Measurements from ENCODE around the gene SUMO3. TPM values are rescaled to one million over a fixed set of nuclear protein-coding genes. Genes with fewer than 3 reads are reported as not detected.

SUMO3 gene
- total RNA-seq, 5 donors from 2014 or later (not counting 1 experiment from before 2014, with no cell fraction given): 49.1 to 77.1 (median 53.7) TPM

DNA sequence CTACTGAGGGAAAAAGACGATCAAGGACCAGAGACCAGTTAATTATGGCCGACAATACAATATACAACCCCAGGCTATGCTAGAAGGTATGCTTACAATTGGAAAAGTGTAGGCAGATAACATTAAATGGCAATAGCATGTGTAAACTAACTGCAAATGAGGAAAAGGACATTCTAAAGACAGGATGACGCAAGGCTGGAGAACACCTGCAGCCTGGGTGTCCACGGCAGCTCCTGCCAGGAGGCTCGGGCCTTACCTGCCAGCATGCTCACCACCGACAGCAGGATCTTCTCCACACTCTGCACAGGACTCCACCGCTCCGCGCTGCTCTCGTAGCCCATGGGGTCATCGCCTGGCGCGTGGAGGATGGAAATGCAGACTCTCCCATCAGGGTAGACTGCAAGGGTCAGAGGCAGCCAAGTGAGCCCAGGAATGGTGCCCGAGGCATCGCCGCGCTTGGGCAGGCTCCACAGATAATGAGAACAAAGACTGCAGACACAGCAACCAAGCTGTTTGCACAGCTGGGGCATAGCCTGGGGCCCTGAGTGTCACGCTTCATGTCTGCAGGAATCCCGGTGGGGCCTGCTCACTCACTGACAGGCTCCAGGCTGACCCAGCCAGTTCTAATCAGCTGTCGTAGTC is 44.5 kb downstream of the SUMO3 start:
- Histone ChIP-seq H3K36me3 (ENCODE audit: control insufficient read depth in 2 of 2, extremely low read depth in 1 of 2, insufficient read depth in 1 of 2, low read length in 1 of 2) (peaks cover 3 to 70% of the 10 kb centered on the region in 2 donors), H3K4me1 (ENCODE audit: control insufficient read depth in 1 of 2, extremely low read depth in 1 of 2, insufficient read depth in 2 of 2, low read length in 2 of 2) (no peaks in the 10 kb centered on the region), H3K27me3 (replicated peaks in 1 of 2; ENCODE audit: control insufficient read depth in 2 of 2, extremely low read depth in 1 of 2, insufficient read depth in 2 of 2, low read length in 1 of 2) (no peaks in the 10 kb centered on the region), H3K27ac (ENCODE audit: low read length) (no peak overlapping the region), H3K4me3 (ENCODE audit: control insufficient read depth in 1 of 2, extremely low read depth in 1 of 2, low read length in 1 of 2) (no peak overlapping the region), H3K9me3 (no peaks in the 10 kb centered on the region)
- H3K27ac Mint-ChIP-seq: no peak overlapping the region
- H3K4me3 Mint-ChIP-seq: no peak overlapping the region
- CTCF ChIA-PET: no interaction called here
- WGBS (ENCODE audit: insufficient coverage): 98% methylated on average over 16 of the region's 20 CpGs
- no peak for ATAC-seq (replicated peaks in 1 of 4)
- no peaks in the 10 kb centered on the region for H3K27me3 Mint-ChIP-seq
- H3K36me3 Mint-ChIP-seq: peaks cover 66% of the 10 kb centered on the region
- H3K9me3 Mint-ChIP-seq: no peaks in the 10 kb centered on the region
- POLR2A ChIA-PET: no interaction called here
- no peak for DNase-seq
- peaks cover 0 to 3% (median 2%) of the 10 kb centered on the region in 3 donors for H3K4me1 Mint-ChIP-seq

DNA sequence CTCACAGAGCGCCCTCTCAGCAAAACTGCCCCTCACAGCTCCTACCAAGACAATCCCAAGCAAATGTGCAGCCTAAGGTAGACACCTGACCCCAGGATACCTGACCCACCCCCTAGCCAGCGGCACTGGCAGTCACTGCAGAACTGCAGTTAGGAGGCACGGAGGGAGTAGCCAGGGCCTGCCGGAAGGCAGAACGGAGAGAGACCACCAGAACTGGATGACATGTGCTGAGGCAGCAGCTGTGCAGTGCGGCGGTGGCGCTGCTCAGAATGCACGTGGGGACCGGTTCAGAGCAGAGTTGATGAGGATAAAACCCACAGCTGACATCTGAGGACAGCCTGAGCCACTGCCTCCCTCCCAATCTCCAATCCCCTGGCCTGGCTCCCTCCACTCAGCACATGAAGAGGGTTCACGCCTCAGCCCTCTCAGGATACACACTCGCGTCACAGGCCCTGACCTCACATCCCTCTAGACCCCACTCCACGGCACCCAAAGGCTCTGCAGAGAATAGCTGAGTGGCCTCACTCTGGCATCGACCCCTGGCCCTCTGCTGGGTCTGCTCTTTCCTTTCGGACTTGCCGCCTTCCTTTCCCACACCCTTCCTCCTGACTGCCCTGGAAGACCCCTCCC is 45.9 kb downstream of the SUMO3 start:
- WGBS (ENCODE audit: insufficient coverage): 96% methylated on average over 17 of the region's 17 CpGs
- H3K27ac ChIP-seq (ENCODE audit: low read length): no peak overlapping the region
- Mint-ChIP-seq H3K27ac (peak overlapping the region in 1 of 2 donors; percentile 19), H3K4me1 (peaks cover 0 to 2% (median 0%) of the 10 kb centered on the region in 3 donors), H3K27me3 (no peaks in the 10 kb centered on the region), H3K4me3 (no peak overlapping the region), H3K9me3 (no peaks in the 10 kb centered on the region), H3K36me3 (peaks cover 57% of the 10 kb centered on the region)
- H3K36me3 ChIP-seq (ENCODE audit: control insufficient read depth in 2 of 2, extremely low read depth in 1 of 2, insufficient read depth in 1 of 2, low read length in 1 of 2): peaks cover 3 to 63% of the 10 kb centered on the region in 2 donors
- CTCF ChIA-PET: interaction anchor here in 1 of 2 donors (0.6 kb wide), 1 partner anchor 262 kb away, joined by 3 read pairs; no protein-coding TSS in a partner anchor
- ATAC-seq (replicated peaks in 1 of 4) (no peak), DNase-seq (no peak)
- H3K4me3 ChIP-seq (ENCODE audit: control insufficient read depth in 1 of 2, extremely low read depth in 1 of 2, low read length in 1 of 2): no peak overlapping the region
- no peaks in the 10 kb centered on the region for H3K9me3 ChIP-seq
- POLR2A ChIA-PET: no interaction called here
- peaks cover 0 to under 1% of the 10 kb centered on the region in 2 experiments for H3K4me1 ChIP-seq (ENCODE audit: control insufficient read depth in 1 of 2, extremely low read depth in 1 of 2, insufficient read depth in 2 of 2, low read length in 2 of 2)
- no peaks in the 10 kb centered on the region for H3K27me3 ChIP-seq (replicated peaks in 1 of 2; ENCODE audit: control insufficient read depth in 2 of 2, extremely low read depth in 1 of 2, insufficient read depth in 2 of 2, low read length in 1 of 2)

DNA sequence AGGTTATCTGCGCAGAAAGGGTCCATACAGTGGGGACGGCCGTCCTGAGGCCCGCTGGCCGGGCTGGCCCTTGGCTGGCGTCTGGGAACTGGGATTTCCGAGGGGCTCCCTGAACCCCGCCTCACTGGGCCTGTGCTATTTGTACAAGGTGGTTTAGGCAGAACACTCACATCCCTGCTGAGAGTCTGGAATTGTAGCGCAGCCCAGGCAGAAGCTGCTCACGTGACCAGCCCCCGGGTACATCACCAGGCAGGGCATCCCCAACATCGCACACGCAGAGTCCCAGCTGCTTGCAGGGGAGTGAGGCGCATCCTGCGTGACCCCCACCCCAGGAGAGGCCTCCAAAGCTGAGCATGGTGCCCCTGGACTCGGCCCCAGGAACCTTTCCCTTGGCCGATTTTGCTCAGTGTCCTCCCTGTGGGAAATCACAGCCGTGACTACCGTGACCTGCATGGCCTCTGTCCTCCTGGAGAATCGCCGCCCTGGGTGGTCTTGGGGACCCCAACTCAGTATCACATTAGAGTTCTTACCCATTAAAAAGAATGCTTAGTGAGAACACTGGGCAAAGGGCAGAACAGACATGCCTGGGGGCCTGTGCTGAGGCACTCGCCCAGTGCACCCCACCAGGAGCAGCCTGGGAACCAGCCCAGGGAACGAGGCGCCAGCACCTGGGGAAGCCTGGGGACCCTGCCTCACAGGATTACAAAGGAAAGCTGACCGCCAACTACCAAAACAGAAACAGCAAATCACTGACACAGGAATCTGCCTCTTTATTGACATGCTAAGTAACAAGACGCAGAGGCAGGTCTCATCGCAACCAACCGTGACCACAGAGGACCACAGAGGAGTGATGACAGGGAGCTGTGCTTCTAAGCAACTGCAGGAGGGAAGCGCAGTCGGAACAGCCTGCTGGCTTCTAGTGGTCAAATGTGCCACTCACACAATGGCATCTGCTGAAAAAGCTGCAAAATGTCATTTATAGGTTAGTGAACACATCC is 49.7 kb downstream of the SUMO3 start:
- H3K4me1 Mint-ChIP-seq: peaks cover 11 to 17% (median 12%) of the 10 kb centered on the region in 3 donors
- Histone ChIP-seq H3K4me1 (ENCODE audit: control insufficient read depth in 1 of 2, extremely low read depth in 1 of 2, insufficient read depth in 2 of 2, low read length in 2 of 2) (peaks cover 0 to 27% of the 10 kb centered on the region in 2 experiments), H3K27ac (ENCODE audit: low read length) (no peak overlapping the region), H3K9me3 (no peaks in the 10 kb centered on the region), H3K36me3 (ENCODE audit: control insufficient read depth in 2 of 2, extremely low read depth in 1 of 2, insufficient read depth in 1 of 2, low read length in 1 of 2) (peaks cover 0 to 33% of the 10 kb centered on the region in 2 donors), H3K27me3 (replicated peaks in 1 of 2; ENCODE audit: control insufficient read depth in 2 of 2, extremely low read depth in 1 of 2, insufficient read depth in 2 of 2, low read length in 1 of 2) (no peaks in the 10 kb centered on the region), H3K4me3 (ENCODE audit: control insufficient read depth in 1 of 2, extremely low read depth in 1 of 2, low read length in 1 of 2) (no peak overlapping the region)
- no peak overlapping the region for H3K4me3 Mint-ChIP-seq
- H3K27ac Mint-ChIP-seq: no peak overlapping the region
- no peak for DNase-seq
- no peaks in the 10 kb centered on the region for H3K27me3 Mint-ChIP-seq
- CTCF ChIA-PET: no interaction called here
- POLR2A ChIA-PET: no interaction called here
- no peaks in the 10 kb centered on the region for H3K9me3 Mint-ChIP-seq
- peaks cover 36% of the 10 kb centered on the region for H3K36me3 Mint-ChIP-seq
- 96% methylated on average over 28 of the region's 30 CpGs for WGBS (ENCODE audit: insufficient coverage)
- no peak for ATAC-seq (replicated peaks in 1 of 4)

DNA sequence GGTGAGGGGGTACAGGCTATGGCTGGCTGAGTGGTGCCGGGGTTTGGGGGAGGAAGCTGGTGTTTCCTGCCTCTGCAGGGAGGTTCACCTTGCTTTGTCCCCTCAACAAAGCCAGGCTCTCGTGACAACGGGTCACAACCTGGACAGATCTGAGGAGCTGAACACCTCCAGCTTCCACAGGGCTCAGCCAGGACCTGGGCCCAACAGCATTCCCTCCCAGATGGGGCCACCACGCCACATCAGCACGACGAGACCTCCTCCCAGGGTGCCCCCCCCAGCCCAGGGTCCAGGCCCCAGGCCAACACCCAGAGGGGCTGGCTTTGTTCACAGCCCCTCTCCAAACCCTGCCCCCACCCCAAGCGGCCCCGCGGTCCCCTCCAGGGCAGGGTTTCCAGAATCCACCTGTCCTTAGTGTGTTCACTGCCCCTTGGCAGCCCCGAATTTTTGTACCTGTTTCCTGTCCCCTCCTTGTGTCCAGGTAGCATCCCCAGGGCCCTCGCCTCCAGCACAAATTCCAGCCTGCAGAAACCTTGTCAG is 51.0 kb downstream of the SUMO3 start:
- H3K27me3 Mint-ChIP-seq: no peaks in the 10 kb centered on the region
- ATAC-seq (replicated peaks in 1 of 4): no peak
- no peaks in the 10 kb centered on the region for H3K9me3 ChIP-seq

DNA sequence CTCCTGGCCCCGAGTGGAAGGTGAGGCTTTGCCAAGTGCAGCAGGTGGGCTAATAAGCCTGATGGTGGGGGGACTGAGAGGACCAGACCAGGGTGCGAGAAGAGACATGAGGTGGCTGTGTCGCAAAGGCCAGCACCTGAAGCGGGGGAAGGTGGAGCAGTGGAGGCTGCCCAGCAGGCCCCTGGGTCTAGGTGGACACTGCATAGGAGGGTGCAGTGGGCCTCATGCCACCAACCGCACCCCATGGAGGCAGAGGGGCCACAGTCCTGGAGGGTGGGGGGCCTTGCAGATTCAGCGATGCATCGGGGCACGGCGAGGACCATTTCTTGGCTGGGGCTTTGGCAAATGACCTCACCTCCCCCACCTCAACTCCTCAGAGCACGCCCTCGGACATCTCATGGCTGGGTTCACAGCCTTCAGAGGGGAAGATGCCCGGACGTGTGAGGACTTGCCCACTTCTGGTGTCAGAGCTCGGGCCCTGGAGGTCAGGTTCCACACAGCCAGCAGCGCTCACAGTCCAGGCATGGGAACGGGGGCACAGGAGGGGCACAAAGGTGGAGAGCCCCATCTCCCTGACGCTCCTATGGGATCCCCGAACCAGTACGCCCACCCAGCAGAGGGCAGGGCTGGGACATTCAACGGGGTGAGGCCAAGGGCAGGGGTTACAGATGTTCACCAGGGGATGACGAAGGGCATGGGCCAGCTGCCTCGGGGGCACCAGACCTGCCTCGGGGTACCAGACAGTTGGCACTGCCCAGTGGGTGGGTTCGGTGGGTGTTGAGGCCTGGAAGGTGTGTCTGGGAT is 51.6 kb downstream of the SUMO3 start:
- WGBS (ENCODE audit: insufficient coverage): 91% methylated on average over 19 of the region's 24 CpGs
- Mint-ChIP-seq H3K9me3 (no peaks in the 10 kb centered on the region), H3K4me3 (peak overlapping the region in 1 of 3 donors; percentile 67), H3K27me3 (no peaks in the 10 kb centered on the region), H3K27ac (peak overlapping the region; percentile 92 to 95), H3K36me3 (peaks cover 20% of the 10 kb centered on the region), H3K4me1 (peaks cover 14 to 20% (median 15%) of the 10 kb centered on the region in 3 donors)
- POLR2A ChIA-PET: no interaction called here
- Histone ChIP-seq H3K27me3 (replicated peaks in 1 of 2; ENCODE audit: control insufficient read depth in 2 of 2, extremely low read depth in 1 of 2, insufficient read depth in 2 of 2, low read length in 1 of 2) (no peaks in the 10 kb centered on the region), H3K9me3 (no peaks in the 10 kb centered on the region), H3K27ac (ENCODE audit: low read length) (peak overlapping the region; percentile 61), H3K4me3 (ENCODE audit: control insufficient read depth in 1 of 2, extremely low read depth in 1 of 2, low read length in 1 of 2) (no peak overlapping the region), H3K4me1 (ENCODE audit: control insufficient read depth in 1 of 2, extremely low read depth in 1 of 2, insufficient read depth in 2 of 2, low read length in 2 of 2) (peaks cover 0 to 27% of the 10 kb centered on the region in 2 experiments), H3K36me3 (ENCODE audit: control insufficient read depth in 2 of 2, extremely low read depth in 1 of 2, insufficient read depth in 1 of 2, low read length in 1 of 2) (peaks cover 0 to 16% of the 10 kb centered on the region in 2 donors)
- no peak for DNase-seq
- no peak for ATAC-seq (replicated peaks in 1 of 4)
- CTCF ChIA-PET: no interaction called here

More for the DNA sequence above, 51.0 kb downstream of the SUMO3 start:
- H3K36me3 ChIP-seq (ENCODE audit: control insufficient read depth in 2 of 2, extremely low read depth in 1 of 2, insufficient read depth in 1 of 2, low read length in 1 of 2): peaks cover 0 to 22% of the 10 kb centered on the region in 2 donors
- Mint-ChIP-seq H3K36me3 (peaks cover 27% of the 10 kb centered on the region), H3K27ac (peak overlapping the region; percentile 15 to 22), H3K4me3 (no peak overlapping the region), H3K4me1 (peaks cover 11 to 17% (median 12%) of the 10 kb centered on the region in 3 donors), H3K9me3 (no peaks in the 10 kb centered on the region)
- DNase-seq: no peak
- ChIA-PET POLR2A (interaction anchor here in 1 of 2 donors (0.5 kb wide), 1 partner anchor 849 kb away, joined by 4 read pairs; no protein-coding TSS in a partner anchor), CTCF (no interaction called here)
- H3K27me3 ChIP-seq (replicated peaks in 1 of 2; ENCODE audit: control insufficient read depth in 2 of 2, extremely low read depth in 1 of 2, insufficient read depth in 2 of 2, low read length in 1 of 2): no peaks in the 10 kb centered on the region
- 69% methylated on average over 10 of the region's 11 CpGs for WGBS (ENCODE audit: insufficient coverage)
- H3K4me1 ChIP-seq (ENCODE audit: control insufficient read depth in 1 of 2, extremely low read depth in 1 of 2, insufficient read depth in 2 of 2, low read length in 2 of 2): peaks cover 0 to 27% of the 10 kb centered on the region in 2 experiments
- H3K27ac ChIP-seq (ENCODE audit: low read length): no peak overlapping the region
- H3K4me3 ChIP-seq (ENCODE audit: control insufficient read depth in 1 of 2, extremely low read depth in 1 of 2, low read length in 1 of 2): no peak overlapping the region

Measured in T-cell (primary cell).